Measurements from ENCODE around the gene ZNF669.

Gene ZNF669

DNA sequence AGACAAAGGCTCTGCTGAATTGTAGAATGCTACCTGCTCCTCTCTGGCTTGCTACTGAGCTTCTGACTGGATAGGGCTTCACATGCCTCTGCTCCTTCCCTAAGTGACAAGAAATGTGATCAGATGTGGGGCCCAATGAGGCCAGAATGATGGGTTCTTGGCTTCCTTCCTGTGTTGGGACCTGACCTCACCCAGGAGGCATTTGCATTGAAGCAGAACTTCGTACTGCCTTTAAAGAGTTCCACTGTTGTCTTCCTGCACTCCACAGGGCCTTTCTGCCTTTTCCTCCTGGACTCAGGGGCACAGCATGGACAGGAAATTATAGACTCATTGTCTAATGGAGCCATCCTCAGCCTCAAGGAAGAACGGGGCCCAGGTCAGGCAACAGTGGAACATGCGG is 39.9 kb downstream of the ZNF669 start:
- DNase-seq (ENCODE audit: low spot score), result no peak

DNA sequence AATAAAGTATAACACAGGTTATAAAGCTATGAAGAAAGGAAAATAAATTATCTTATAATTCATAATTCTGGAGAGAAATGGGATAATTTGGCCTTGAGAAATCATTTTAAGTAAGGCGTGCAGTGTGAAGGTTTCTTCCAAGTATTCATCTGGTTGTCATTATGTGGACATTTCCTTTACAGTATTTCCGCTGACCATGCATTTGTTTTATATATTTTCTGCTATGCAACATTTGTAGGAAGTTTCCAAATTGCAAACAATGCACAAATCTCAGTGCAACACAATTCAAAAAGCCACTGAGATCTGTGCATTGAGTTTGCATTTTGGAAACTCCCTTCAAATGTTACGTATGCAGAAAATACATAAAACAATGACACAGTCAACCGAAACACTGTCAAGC is 43.4 kb downstream of the ZNF669 start:
- no peak for DNase-seq (ENCODE audit: low spot score)

DNA sequence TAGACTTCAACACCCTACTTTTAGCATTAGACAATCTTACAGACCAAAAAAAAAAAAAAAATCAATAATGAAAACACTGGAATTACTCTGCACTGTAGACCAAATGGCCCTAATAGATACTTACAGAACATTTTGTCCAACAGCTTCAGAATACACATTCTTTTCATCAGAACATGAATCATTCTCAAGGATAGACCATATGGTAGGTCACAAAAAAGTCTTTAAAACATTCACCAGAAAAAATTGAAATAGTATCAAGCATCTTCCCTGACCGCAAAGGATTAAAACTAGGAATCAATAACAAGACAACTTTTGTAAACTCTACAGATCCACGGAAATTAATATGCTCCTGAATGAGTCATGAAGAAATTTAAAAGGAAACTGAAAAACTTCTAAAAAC is 48.1 kb downstream of the ZNF669 start:
- DNase-seq (ENCODE audit: low spot score), result no peak

DNA sequence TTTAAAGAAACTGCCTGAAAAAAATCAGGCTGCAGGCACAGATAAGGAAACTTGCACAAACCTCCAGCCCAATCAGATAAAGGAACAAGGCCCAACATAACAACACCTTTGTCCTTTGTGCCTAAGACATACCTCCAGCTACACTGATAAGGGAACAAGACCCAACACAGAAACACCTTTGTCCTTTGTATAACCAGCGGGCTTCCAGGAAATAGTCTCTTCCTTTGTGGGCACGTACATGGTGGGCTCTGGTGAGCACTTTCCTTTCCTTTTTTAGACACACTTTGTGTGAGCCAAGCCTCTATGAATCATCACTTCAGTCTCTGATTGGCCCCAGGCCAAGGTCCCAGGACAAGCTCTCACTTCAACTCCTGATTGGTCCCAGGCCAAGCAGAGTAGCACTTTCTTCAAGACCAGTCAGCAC is 49.2 kb downstream of the ZNF669 start:
- no peak for DNase-seq (ENCODE audit: low spot score)
